T-cell (primary cell): ENCODE results near the gene OSCP1. TPM values are rescaled to one million over a fixed set of nuclear protein-coding genes. Genes with fewer than 3 reads are reported as not detected.

Experiments used
- ATAC-seq, 4 experiments: fragments of 200-7000 bp in 3 of 4; fragments of 150-1000 bp in 1 of 4; cut with Tn5 transposase; replicated peaks in 1 of 4; 1 replicate in 3 of 4; 2 replicates in 1 of 4; pipeline ENCODE4 v1.10.0; 2021; ENCODE audit warnings: moderate library complexity in 3 of 4, mild to moderate bottlenecking in 2 of 4, moderate number of reproducible peaks in 1 of 4
- CTCF ChIA-PET, 2 donors: fragments of 300-600 bp; sonication (Branson Sonifier 250); formaldehyde crosslinking; loops; one replicate each; lab custom pipeline; 2022; ENCODE audit warnings: antibody characterized with exemption in 2 of 2; lab: Charles Lee
- POLR2A ChIA-PET, 2 donors: fragments of 300-600 bp; sonication (Branson Sonifier 250); formaldehyde crosslinking; loops; one replicate each; lab custom pipeline; 2022; ENCODE audit warnings: antibody characterized with exemption in 2 of 2; lab: Charles Lee
- DNase-seq, 35 experiments: peaks; one replicate each; pipeline versions ENCODE4 v3.0.0 to v3.0.0-alpha.2; 2013 to 2023
- H3K27ac ChIP-seq: one replicate; pipeline ENCODE4 v1.5.1; 2013; ENCODE audit warnings: low read length
- H3K27me3 ChIP-seq, 2 experiments: replicated peaks in 1 of 2; 1 replicate in 1 of 2; 2 replicates in 1 of 2; pipeline versions ENCODE4 v1.6.1 to v1.7.0; 2013; ENCODE audit warnings: low read length in 1 of 2, mixed read lengths in 1 of 2; ENCODE audit not compliant: control insufficient read depth in 2 of 2, insufficient read depth in 2 of 2; ENCODE audit errors: extremely low read depth in 1 of 2
- H3K36me3 ChIP-seq, 2 donors: 1 replicate in 1 of 2; 2 replicates in 1 of 2; pipeline versions ENCODE4 v1.6.1 to v1.7.0; 2013; ENCODE audit warnings: low read length in 1 of 2; ENCODE audit not compliant: control insufficient read depth in 2 of 2, insufficient read depth in 1 of 2; ENCODE audit errors: extremely low read depth in 1 of 2
- H3K4me1 ChIP-seq, 2 experiments: 1 replicate in 1 of 2; 2 replicates in 1 of 2; pipeline versions ENCODE4 v1.6.1 to v1.7.0; 2013; ENCODE audit warnings: low read length in 2 of 2, mixed read lengths in 1 of 2; ENCODE audit not compliant: insufficient read depth in 2 of 2, control insufficient read depth in 1 of 2; ENCODE audit errors: extremely low read depth in 1 of 2
- H3K4me3 ChIP-seq, 2 donors: 1 replicate in 1 of 2; 2 replicates in 1 of 2; pipeline versions ENCODE4 v1.5.1 to v1.7.0; 2013; ENCODE audit warnings: mild to moderate bottlenecking in 2 of 2, low read length in 1 of 2, moderate library complexity in 1 of 2; ENCODE audit not compliant: control insufficient read depth in 1 of 2; ENCODE audit errors: extremely low read depth in 1 of 2
- H3K9me3 ChIP-seq: 2 replicates; pipeline ENCODE4 v1.7.0; 2013
- H3K27ac Mint-ChIP-seq, 2 donors: one replicate each; pipeline ENCODE4 v1.8.0; 2020 to 2021; ENCODE audit warnings: mild to moderate bottlenecking in 2 of 2, mixed read lengths in 2 of 2
- H3K27me3 Mint-ChIP-seq, 2 donors: one replicate each; pipeline ENCODE4 v1.8.0; 2021 to 2022; ENCODE audit warnings: mixed read lengths in 2 of 2
- H3K36me3 Mint-ChIP-seq: one replicate; pipeline ENCODE4 v1.8.0; 2021; ENCODE audit warnings: mixed read lengths
- H3K4me1 Mint-ChIP-seq, 3 donors: one replicate each; pipeline ENCODE4 v1.8.0; 2020 to 2022; ENCODE audit warnings: mixed read lengths in 3 of 3, mild to moderate bottlenecking in 1 of 3
- H3K4me3 Mint-ChIP-seq, 3 donors: one replicate each; pipeline ENCODE4 v1.8.0; 2020 to 2022; ENCODE audit warnings: mild to moderate bottlenecking in 3 of 3, mixed read lengths in 3 of 3, moderate library complexity in 3 of 3
- H3K9me3 Mint-ChIP-seq, 3 donors: one replicate each; pipeline ENCODE4 v1.8.0; 2020 to 2022; ENCODE audit warnings: mixed read lengths in 3 of 3
- WGBS: methylation state at CpG from one replicate; pipeline ENCODE4 v1.1.5; 2013; ENCODE audit warnings: missing lambda C conversion rate; ENCODE audit not compliant: insufficient coverage; 5-methylcytosine and 5-hydroxymethylcytosine counted together
- total RNA-seq, 35 experiments: library from RNA in 6 of 35; stranded (reverse) in 6 of 35; fragments of 120-200 nt in 1 of 35; gene quantifications; one replicate each; pipeline versions ENCODE4 v1.2.1 to v1.2.4 and lab custom pipeline; 2013 to 2026

The OSCP1 gene
- total RNA-seq, 5 donors from 2014 or later (not counting 1 experiment from before 2014, with no cell fraction given), result 0.32 to 1.3 (median 0.68) TPM

DNA sequence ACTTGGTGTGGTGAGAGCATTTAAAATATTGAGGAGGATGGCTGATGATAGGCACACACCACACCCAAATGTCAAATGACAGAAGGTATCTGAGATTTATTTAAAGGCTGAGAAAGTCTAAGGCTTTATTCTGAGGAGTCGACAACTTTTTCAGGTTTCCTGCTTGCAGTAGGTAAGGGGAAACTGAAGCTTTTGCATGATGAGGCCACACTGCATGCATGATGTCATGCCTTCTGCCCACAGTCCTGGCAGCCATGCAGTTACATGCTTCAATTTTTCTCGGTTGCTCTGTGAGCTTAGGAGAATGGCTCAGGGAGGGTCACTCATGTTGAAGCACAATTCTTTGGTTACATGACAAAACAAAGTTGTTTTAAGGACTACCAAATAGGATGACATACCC lies 7.0 kb downstream of the OSCP1 start:
- no peaks in the 10 kb centered on the region for H3K9me3 ChIP-seq
- Mint-ChIP-seq H3K36me3 (no peaks in the 10 kb centered on the region), H3K4me3 (no peak overlapping the region), H3K27ac (no peak overlapping the region), H3K27me3 (no peaks in the 10 kb centered on the region), H3K9me3 (no peaks in the 10 kb centered on the region), H3K4me1 (no peaks in the 10 kb centered on the region)
- ChIA-PET POLR2A (interaction anchor here in 1 of 2 donors (0.5 kb wide), 1 partner anchor 221 kb away, joined by 5 read pairs; no protein-coding TSS in a partner anchor), CTCF (no interaction called here)
- H3K36me3 ChIP-seq, result no peaks in the 10 kb centered on the region
- no peaks in the 10 kb centered on the region for H3K27me3 ChIP-seq
- H3K4me3 ChIP-seq, result no peak overlapping the region
- H3K4me1 ChIP-seq, result no peaks in the 10 kb centered on the region
- no peak overlapping the region for H3K27ac ChIP-seq
- ATAC-seq (no peak), DNase-seq (no peak)
- WGBS, result 71% methylated on average over 1 of the region's 2 CpGs

DNA sequence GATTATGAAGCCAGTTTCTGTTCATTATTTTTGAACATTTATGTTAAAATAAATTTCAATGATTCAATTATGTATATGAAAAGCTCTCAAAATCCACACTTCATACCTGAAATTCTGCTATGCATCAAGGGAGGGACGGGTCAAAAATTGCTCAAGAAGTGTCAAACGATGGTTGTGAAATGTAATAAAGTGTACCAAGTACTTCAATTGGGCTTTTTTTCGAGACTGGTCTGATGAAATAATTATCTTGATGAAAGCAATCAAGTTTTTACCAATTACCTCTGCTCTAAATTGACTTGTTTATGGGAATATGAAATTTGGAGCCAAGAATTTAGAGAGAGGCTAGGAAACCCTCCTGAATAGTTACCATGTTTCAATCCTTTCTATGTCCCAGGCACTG lies 7.9 kb downstream of the OSCP1 start:
- no peaks in the 10 kb centered on the region for H3K27me3 Mint-ChIP-seq
- ATAC-seq (no peak), DNase-seq (no peak)
- Histone ChIP-seq H3K4me3 (no peak overlapping the region), H3K27me3 (no peaks in the 10 kb centered on the region), H3K4me1 (no peaks in the 10 kb centered on the region), H3K27ac (no peak overlapping the region), H3K9me3 (no peaks in the 10 kb centered on the region), H3K36me3 (no peaks in the 10 kb centered on the region)
- no peaks in the 10 kb centered on the region for H3K36me3 Mint-ChIP-seq
- H3K4me1 Mint-ChIP-seq, result no peaks in the 10 kb centered on the region
- WGBS, result no CpG with 5 or more reads among the region's 3 CpGs
- H3K9me3 Mint-ChIP-seq, result no peaks in the 10 kb centered on the region
- CTCF ChIA-PET, result interaction anchor here in 1 of 2 donors (0.5 kb wide), 1 partner anchor 252 kb away, joined by 3 read pairs; no protein-coding TSS in a partner anchor
- no peak overlapping the region for H3K27ac Mint-ChIP-seq
- no peak overlapping the region for H3K4me3 Mint-ChIP-seq
- POLR2A ChIA-PET, result interaction anchor here in 1 of 2 donors (0.5 kb wide), 1 partner anchor 1135 kb away, joined by 3 read pairs; no protein-coding TSS in a partner anchor

DNA sequence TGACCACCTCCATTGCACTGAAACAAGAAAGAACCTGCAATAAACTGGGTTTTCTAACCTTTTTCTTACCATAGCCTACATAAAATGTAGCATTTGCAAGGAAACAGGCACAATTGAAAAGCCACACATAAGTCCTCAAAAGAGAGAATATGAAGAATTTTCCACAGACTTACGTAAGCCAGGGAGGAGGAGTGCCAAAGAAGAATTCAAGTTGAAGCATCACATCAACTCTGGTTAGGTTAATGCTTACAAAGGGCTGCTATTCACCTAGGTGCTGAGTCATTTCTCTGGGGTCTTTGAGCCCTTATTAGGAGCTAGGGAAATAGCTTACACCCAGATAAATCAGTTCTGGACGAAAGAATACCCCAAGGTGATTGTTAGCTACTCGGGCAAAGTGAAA lies 9.6 kb downstream of the OSCP1 start:
- Mint-ChIP-seq H3K4me1 (no peaks in the 10 kb centered on the region), H3K4me3 (no peak overlapping the region), H3K36me3 (no peaks in the 10 kb centered on the region), H3K27me3 (no peaks in the 10 kb centered on the region), H3K27ac (no peak overlapping the region), H3K9me3 (no peaks in the 10 kb centered on the region)
- 86% methylated on average over 3 of the region's 3 CpGs for WGBS
- CTCF ChIA-PET, result interaction anchor here (0.5 kb wide), 2 partner anchors 13 to 116 kb away, joined by 3 to 8 read pairs; no protein-coding TSS in a partner anchor
- H3K4me1 ChIP-seq, result no peaks in the 10 kb centered on the region
- POLR2A ChIA-PET, result no interaction called here
- no peaks in the 10 kb centered on the region for H3K36me3 ChIP-seq
- H3K9me3 ChIP-seq, result no peaks in the 10 kb centered on the region
- DNase-seq (no peak), ATAC-seq (no peak)
- H3K27ac ChIP-seq, result no peak overlapping the region
- no peaks in the 10 kb centered on the region for H3K27me3 ChIP-seq
- H3K4me3 ChIP-seq, result no peak overlapping the region

DNA sequence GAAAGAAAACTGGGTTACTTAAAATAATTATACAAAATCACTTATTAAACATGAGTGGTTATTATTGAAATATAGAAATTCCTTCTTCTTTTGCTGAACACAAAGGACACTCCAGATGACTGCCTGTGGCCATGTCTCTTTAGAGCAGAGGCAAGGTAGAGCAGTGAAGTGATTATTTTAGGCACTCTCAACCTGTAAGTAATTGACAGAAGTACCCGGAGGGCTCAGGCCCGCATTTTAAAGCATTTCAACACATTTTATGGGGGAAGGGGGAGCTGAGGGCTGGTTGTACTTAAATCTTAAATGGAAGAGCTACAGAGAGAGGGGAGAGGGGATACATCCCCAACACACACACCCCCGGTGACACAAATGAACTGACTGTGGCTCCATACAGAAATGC lies 10.2 kb downstream of the OSCP1 start:
- H3K4me1 Mint-ChIP-seq, result no peaks in the 10 kb centered on the region
- ChIA-PET CTCF (no interaction called here), POLR2A (no interaction called here)
- no peak overlapping the region for H3K27ac Mint-ChIP-seq
- H3K4me3 Mint-ChIP-seq, result no peak overlapping the region
- ATAC-seq, result no peak
- no CpG with 5 or more reads among the region's 3 CpGs for WGBS
- no peaks in the 10 kb centered on the region for H3K27me3 ChIP-seq
- DNase-seq, result no peak
- H3K27me3 Mint-ChIP-seq, result no peaks in the 10 kb centered on the region
- no peak overlapping the region for H3K4me3 ChIP-seq
- H3K4me1 ChIP-seq, result no peaks in the 10 kb centered on the region
- no peaks in the 10 kb centered on the region for H3K9me3 Mint-ChIP-seq
- H3K36me3 ChIP-seq, result no peaks in the 10 kb centered on the region
- no peaks in the 10 kb centered on the region for H3K36me3 Mint-ChIP-seq
- H3K9me3 ChIP-seq, result no peaks in the 10 kb centered on the region
- H3K27ac ChIP-seq, result no peak overlapping the region

DNA sequence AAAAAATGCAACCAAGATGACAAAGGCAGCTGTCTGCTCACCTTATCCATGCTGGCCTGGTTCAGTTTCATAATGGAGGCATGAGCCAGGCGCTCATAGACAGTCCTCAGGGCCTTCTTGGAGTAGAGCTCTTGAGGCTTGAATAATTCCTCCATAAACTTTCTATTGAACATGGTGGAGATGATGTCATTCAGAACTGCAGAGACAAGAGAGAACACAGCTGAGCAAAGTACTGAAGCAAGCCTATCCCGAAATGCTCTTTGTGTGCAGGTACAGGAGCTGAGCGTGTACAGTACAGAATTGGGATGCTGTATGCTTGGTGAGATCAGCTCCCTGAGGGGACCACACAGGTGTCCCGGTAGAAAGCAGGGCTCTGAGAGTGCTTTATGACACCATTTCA lies 11.5 kb downstream of the OSCP1 start:
- H3K27me3 ChIP-seq, result no peaks in the 10 kb centered on the region
- no peak overlapping the region for H3K4me3 ChIP-seq
- Mint-ChIP-seq H3K27ac (no peak overlapping the region), H3K9me3 (no peaks in the 10 kb centered on the region), H3K36me3 (no peaks in the 10 kb centered on the region), H3K4me3 (no peak overlapping the region), H3K27me3 (no peaks in the 10 kb centered on the region), H3K4me1 (no peaks in the 10 kb centered on the region)
- ChIA-PET CTCF (no interaction called here), POLR2A (no interaction called here)
- H3K9me3 ChIP-seq, result no peaks in the 10 kb centered on the region
- 100% methylated on average over 3 of the region's 4 CpGs for WGBS
- no peak overlapping the region for H3K27ac ChIP-seq
- H3K36me3 ChIP-seq, result no peaks in the 10 kb centered on the region
- DNase-seq (no peak), ATAC-seq (no peak)
- H3K4me1 ChIP-seq, result no peaks in the 10 kb centered on the region

DNA sequence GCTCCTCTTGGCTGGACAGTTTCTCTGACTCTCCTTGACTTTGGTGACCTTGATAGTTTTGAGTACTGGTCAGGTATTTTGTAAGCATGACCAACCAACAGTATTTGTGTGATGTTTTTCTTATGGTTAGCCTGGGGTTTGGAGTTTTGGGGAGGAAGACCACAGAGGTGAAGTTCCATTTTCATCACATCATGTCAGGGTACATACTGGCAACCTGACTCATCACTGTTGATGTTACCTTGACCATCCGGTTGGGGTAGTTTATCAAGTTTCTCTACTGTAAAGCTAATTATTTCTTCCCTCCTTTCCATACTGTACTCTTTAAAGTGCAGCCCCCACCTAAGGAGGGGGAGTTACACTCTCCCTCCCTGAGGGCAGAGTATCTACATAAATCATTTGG lies 13.4 kb downstream of the OSCP1 start:
- ChIA-PET CTCF (no interaction called here), POLR2A (no interaction called here)
- no peaks in the 10 kb centered on the region for H3K4me1 ChIP-seq
- no peaks in the 10 kb centered on the region for H3K36me3 ChIP-seq
- no peak overlapping the region for H3K27ac ChIP-seq
- Mint-ChIP-seq H3K27ac (no peak overlapping the region), H3K4me1 (no peaks in the 10 kb centered on the region), H3K4me3 (no peak overlapping the region), H3K9me3 (no peaks in the 10 kb centered on the region), H3K27me3 (no peaks in the 10 kb centered on the region), H3K36me3 (no peaks in the 10 kb centered on the region)
- H3K4me3 ChIP-seq, result no peak overlapping the region
- no peak for DNase-seq
- no peak for ATAC-seq
- no CpG with 5 or more reads among the region's 1 CpG for WGBS
- H3K9me3 ChIP-seq, result no peaks in the 10 kb centered on the region
- no peaks in the 10 kb centered on the region for H3K27me3 ChIP-seq

DNA sequence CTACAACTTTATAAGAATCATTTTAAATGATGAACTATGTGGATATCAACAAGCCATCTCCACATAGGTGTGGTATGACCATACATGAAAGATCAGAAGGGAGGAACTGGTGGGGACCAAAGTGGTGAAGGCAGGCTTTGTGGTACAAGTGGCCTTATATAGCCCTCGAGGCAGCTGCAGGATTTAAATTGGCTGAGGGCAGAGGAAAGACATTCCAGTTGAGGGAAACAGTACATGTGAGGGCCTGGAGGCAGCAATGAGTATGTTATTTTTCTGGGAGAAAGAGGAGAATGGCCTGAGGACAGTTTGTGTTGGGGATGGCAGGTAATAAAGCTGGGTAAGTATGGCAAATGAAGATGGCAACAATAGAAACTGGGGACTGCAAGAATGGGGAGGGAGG lies 17.1 kb downstream of the OSCP1 start:
- H3K36me3 ChIP-seq, result no peaks in the 10 kb centered on the region
- Mint-ChIP-seq H3K27ac (no peak overlapping the region), H3K4me1 (no peaks in the 10 kb centered on the region), H3K36me3 (peaks cover 4% of the 10 kb centered on the region), H3K4me3 (no peak overlapping the region), H3K27me3 (peaks cover 0 to 10% of the 10 kb centered on the region in 2 donors), H3K9me3 (no peaks in the 10 kb centered on the region)
- ChIA-PET POLR2A (interaction anchor here in 1 of 2 donors (0.5 kb wide), 1 partner anchor 8 kb away, joined by 5 read pairs; no protein-coding TSS in a partner anchor), CTCF (no interaction called here)
- H3K27ac ChIP-seq, result no peak overlapping the region
- 0% methylated on average over 1 of the region's 1 CpG for WGBS
- H3K27me3 ChIP-seq, result peaks cover 0 to 2% of the 10 kb centered on the region in 2 experiments
- DNase-seq (no peak), ATAC-seq (no peak)
- no peaks in the 10 kb centered on the region for H3K4me1 ChIP-seq
- H3K4me3 ChIP-seq, result no peak overlapping the region
- H3K9me3 ChIP-seq, result no peaks in the 10 kb centered on the region
